GM21723 (cell line): Measurements from ENCODE around the gene XPNPEP2.

ENCODE experiments used
- ATAC-seq: cut with Tn5 transposase; IDR thresholded peaks from one replicate; pipeline ENCODE4 v1.9.1; 2021; ENCODE audit warnings: mild to moderate bottlenecking, moderate library complexity; ENCODE audit not compliant: unreplicated experiment

The XPNPEP2 gene

GRCh38 chrX:129749069-129749468, 10.3 kb downstream of the XPNPEP2 start:
- no peak for ATAC-seq

GRCh38 chrX:129750971-129751370, 12.2 kb downstream of the XPNPEP2 start:
- no peak for ATAC-seq

GRCh38 chrX:129754056-129755024, 15.6 kb downstream of the XPNPEP2 start:
- ATAC-seq, result no peak

- ATAC-seq, result peak; percentile 43
These were observed 17.2 kb downstream of the XPNPEP2 start for GRCh38 chrX:129755779-129756650.

- ATAC-seq, result no peak
These were observed 20.8 kb downstream of the XPNPEP2 start for GRCh38 chrX:129759576-129760061.

GRCh38 chrX:129760155-129760554, 21.4 kb downstream of the XPNPEP2 start:
- no peak for ATAC-seq

- no peak for ATAC-seq
These were observed 22.2 kb downstream of the XPNPEP2 start for GRCh38 chrX:129760981-129761380.

- ATAC-seq, result no peak
These were observed 22.8 kb downstream of the XPNPEP2 start for GRCh38 chrX:129761596-129761995.

- ATAC-seq, result no peak
These were observed 23.7 kb downstream of the XPNPEP2 start for GRCh38 chrX:129762448-129762847.

- no peak for ATAC-seq
These were observed 24.9 kb downstream of the XPNPEP2 start for GRCh38 chrX:129763666-129764065.

GRCh38 chrX:129768186-129768585, 29.4 kb downstream of the XPNPEP2 start:
- ATAC-seq, result no peak

GRCh38 chrX:129768586-129769466, 30.0 kb downstream of the XPNPEP2 start:
- no peak for ATAC-seq

- ATAC-seq, result peak; percentile 40
These were observed 30.8 kb downstream of the XPNPEP2 start for GRCh38 chrX:129769467-129770154.

GRCh38 chrX:129771266-129771995, 32.7 kb downstream of the XPNPEP2 start:
- ATAC-seq, result no peak

GRCh38 chrX:129772796-129773431, 34.1 kb downstream of the XPNPEP2 start:
- ATAC-seq, result peak; percentile 77

GRCh38 chrX:129773649-129774458, 35.1 kb downstream of the XPNPEP2 start:
- no peak for ATAC-seq

- peak; percentile 27 for ATAC-seq
These were observed 38.6 kb downstream of the XPNPEP2 start for GRCh38 chrX:129777218-129778030.
